Gastrocnemius medialis (tissue), 4 donors: Measurements from ENCODE around the gene BBX.

Experiments used
- CTCF ChIP-seq, 5 experiments: fragments of 450-650 bp in 3 of 5; fragments of 200-600 bp in 2 of 5; sonication (generic) in 2 of 5; IDR thresholded peaks in 4 of 5; conservative IDR thresholded peaks in 1 of 5; 1 replicate in 4 of 5; 2 replicates in 1 of 5; pipeline ENCODE4 v1.5.1; 2016 to 2019; ENCODE audit warnings: antibody characterized with exemption in 5 of 5, mild to moderate bottlenecking in 3 of 5, moderate library complexity in 3 of 5
- POLR2A ChIP-seq, 2 donors: fragments of 450-650 bp; IDR thresholded peaks; one replicate each; pipeline ENCODE4 v1.6.1; 2017; ENCODE audit warnings: antibody characterized with exemption in 2 of 2, mild to moderate bottlenecking in 2 of 2, moderate library complexity in 2 of 2

GRCh38 chr3:107740992-107741896 lies 218.5 kb downstream of the BBX start:
- TF ChIP-seq CTCF (IDR thresholded peaks at IDR 0.05 in 4 of 5, conservative IDR thresholded peaks at IDR 0.05 in 1 of 5) (peak; percentile 25 to 67 (median 59)), POLR2A (IDR thresholded peaks at IDR 0.05) (no peak)
